ENCODE measurements around the gene EPC1.
"Not testable (repeated sequence)": the region's sequence is repeated elsewhere in the genome, so short reads cannot be mapped to it uniquely, and the experiment has no call there.

EPC1 gene

GRCh38 chr10:32346551-32347362 lies at the start of gene EPC1:
Gene EPC1, minus strand, starts transcription at chr10:32347158. Its CDS starts 243 bp downstream, at chr10:32346915.
- ATAC-seq (replicated peaks; ENCODE audit: extremely low read depth, poor library complexity, severe bottlenecking), result peak; percentile 81
- peak; percentile 81 to 84 for DNase-seq (ENCODE audit: low spot score in 2 of 2)

GRCh38 chr10:32393911-32394310 lies 47.0 kb upstream of the EPC1 start:
- H3K9me3 Mint-ChIP-seq, result no peaks in the 10 kb centered on the region
- DNase-seq (ENCODE audit: low spot score in 2 of 2), result no peak
- peaks cover 9% of the 10 kb centered on the region for H3K27me3 Mint-ChIP-seq
- no peak for ATAC-seq (replicated peaks; ENCODE audit: extremely low read depth, poor library complexity, severe bottlenecking)
- no peak overlapping the region for H3K4me3 Mint-ChIP-seq
- no peaks in the 10 kb centered on the region for H3K4me1 Mint-ChIP-seq
- no peak overlapping the region for H3K27ac Mint-ChIP-seq (ENCODE audit: low read depth)
- H3K36me3 Mint-ChIP-seq (ENCODE audit: insufficient read depth), result no peaks in the 10 kb centered on the region

More at GRCh38 chr10:32346551-32347362, at the start of gene EPC1:
- Mint-ChIP-seq H3K27ac (ENCODE audit: low read depth) (peak within 1 kb of the TSS; percentile 95), H3K4me1 (peaks cover 54% of the 10 kb centered on the region), H3K9me3 (no peaks in the 10 kb centered on the region), H3K27me3 (no peaks in the 10 kb centered on the region), H3K36me3 (ENCODE audit: insufficient read depth) (peaks cover 39% of the 10 kb centered on the region), H3K4me3 (peak within 1 kb of the TSS; percentile 92)

- not testable (repeated sequence) for H3K27me3 Mint-ChIP-seq; H3K36me3 Mint-ChIP-seq (ENCODE audit: insufficient read depth); H3K9me3 Mint-ChIP-seq; H3K4me3 Mint-ChIP-seq; H3K4me1 Mint-ChIP-seq; H3K27ac Mint-ChIP-seq (ENCODE audit: low read depth); ATAC-seq (replicated peaks; ENCODE audit: extremely low read depth, poor library complexity, severe bottlenecking); DNase-seq (ENCODE audit: low spot score in 2 of 2)
Measured at GRCh38 chr10:32392284-32392683, 45.3 kb upstream of the EPC1 start.

- no peak overlapping the region for H3K27ac Mint-ChIP-seq (ENCODE audit: low read depth)
- H3K4me3 Mint-ChIP-seq, result no peak overlapping the region
- no peaks in the 10 kb centered on the region for H3K4me1 Mint-ChIP-seq
- H3K36me3 Mint-ChIP-seq (ENCODE audit: insufficient read depth), result no peaks in the 10 kb centered on the region
- H3K27me3 Mint-ChIP-seq, result peaks cover 4% of the 10 kb centered on the region
- no peak for ATAC-seq (replicated peaks; ENCODE audit: extremely low read depth, poor library complexity, severe bottlenecking)
- DNase-seq (ENCODE audit: low spot score in 2 of 2), result no peak
- H3K9me3 Mint-ChIP-seq, result no peaks in the 10 kb centered on the region
Measured at GRCh38 chr10:32390193-32390592, 43.2 kb upstream of the EPC1 start.

- no peak for DNase-seq (ENCODE audit: low spot score in 2 of 2)
- ATAC-seq (replicated peaks; ENCODE audit: extremely low read depth, poor library complexity, severe bottlenecking), result no peak
- Mint-ChIP-seq H3K9me3 (no peaks in the 10 kb centered on the region), H3K4me1 (no peaks in the 10 kb centered on the region), H3K27me3 (no peaks in the 10 kb centered on the region), H3K27ac (ENCODE audit: low read depth) (no peak overlapping the region), H3K4me3 (no peak overlapping the region), H3K36me3 (ENCODE audit: insufficient read depth) (no peaks in the 10 kb centered on the region)
Measured at GRCh38 chr10:32388258-32389027, 41.5 kb upstream of the EPC1 start.

GRCh38 chr10:32386623-32387260 lies 39.8 kb upstream of the EPC1 start:
- DNase-seq (ENCODE audit: low spot score in 2 of 2) (no peak), ATAC-seq (replicated peaks; ENCODE audit: extremely low read depth, poor library complexity, severe bottlenecking) (no peak)
- no peaks in the 10 kb centered on the region for H3K4me1 Mint-ChIP-seq
- no peaks in the 10 kb centered on the region for H3K36me3 Mint-ChIP-seq (ENCODE audit: insufficient read depth)
- no peak overlapping the region for H3K27ac Mint-ChIP-seq (ENCODE audit: low read depth)
- no peaks in the 10 kb centered on the region for H3K9me3 Mint-ChIP-seq
- no peak overlapping the region for H3K4me3 Mint-ChIP-seq
- no peaks in the 10 kb centered on the region for H3K27me3 Mint-ChIP-seq

- no peaks in the 10 kb centered on the region for H3K27me3 Mint-ChIP-seq
- H3K4me1 Mint-ChIP-seq, result no peaks in the 10 kb centered on the region
- no peak for ATAC-seq (replicated peaks; ENCODE audit: extremely low read depth, poor library complexity, severe bottlenecking)
- H3K36me3 Mint-ChIP-seq (ENCODE audit: insufficient read depth), result no peaks in the 10 kb centered on the region
- no peak overlapping the region for H3K27ac Mint-ChIP-seq (ENCODE audit: low read depth)
- H3K9me3 Mint-ChIP-seq, result no peaks in the 10 kb centered on the region
- no peak overlapping the region for H3K4me3 Mint-ChIP-seq
- DNase-seq (ENCODE audit: low spot score in 2 of 2), result no peak
Measured at GRCh38 chr10:32384171-32384570, 37.2 kb upstream of the EPC1 start.

- DNase-seq (ENCODE audit: low spot score in 2 of 2), result no peak
- Mint-ChIP-seq H3K36me3 (ENCODE audit: insufficient read depth) (no peaks in the 10 kb centered on the region), H3K4me3 (no peak overlapping the region), H3K27ac (ENCODE audit: low read depth) (no peak overlapping the region), H3K27me3 (no peaks in the 10 kb centered on the region), H3K9me3 (no peaks in the 10 kb centered on the region), H3K4me1 (no peaks in the 10 kb centered on the region)
- ATAC-seq (replicated peaks; ENCODE audit: extremely low read depth, poor library complexity, severe bottlenecking), result no peak
Measured at GRCh38 chr10:32381165-32381564, 34.2 kb upstream of the EPC1 start.

- no peak overlapping the region for H3K4me3 Mint-ChIP-seq
- ATAC-seq (replicated peaks; ENCODE audit: extremely low read depth, poor library complexity, severe bottlenecking) (no peak), DNase-seq (ENCODE audit: low spot score in 2 of 2) (no peak)
- no peaks in the 10 kb centered on the region for H3K27me3 Mint-ChIP-seq
- no peaks in the 10 kb centered on the region for H3K9me3 Mint-ChIP-seq
- peaks cover 4% of the 10 kb centered on the region for H3K4me1 Mint-ChIP-seq
- H3K36me3 Mint-ChIP-seq (ENCODE audit: insufficient read depth), result peaks cover 1% of the 10 kb centered on the region
- no peak overlapping the region for H3K27ac Mint-ChIP-seq (ENCODE audit: low read depth)
Measured at GRCh38 chr10:32379950-32380551, 33.1 kb upstream of the EPC1 start.

- H3K27ac Mint-ChIP-seq (ENCODE audit: low read depth), result no peak overlapping the region
- no peaks in the 10 kb centered on the region for H3K9me3 Mint-ChIP-seq
- peaks cover 11% of the 10 kb centered on the region for H3K4me1 Mint-ChIP-seq
- H3K27me3 Mint-ChIP-seq, result no peaks in the 10 kb centered on the region
- peak; percentile 53 for ATAC-seq (replicated peaks; ENCODE audit: extremely low read depth, poor library complexity, severe bottlenecking)
- peak in 1 of 2 donors; percentile 17 for DNase-seq (ENCODE audit: low spot score in 2 of 2)
- H3K36me3 Mint-ChIP-seq (ENCODE audit: insufficient read depth), result peaks cover 1% of the 10 kb centered on the region
- no peak overlapping the region for H3K4me3 Mint-ChIP-seq
Measured at GRCh38 chr10:32379318-32379949, 32.5 kb upstream of the EPC1 start.

- ATAC-seq (replicated peaks; ENCODE audit: extremely low read depth, poor library complexity, severe bottlenecking) (peak; percentile 93), DNase-seq (ENCODE audit: low spot score in 2 of 2) (peak; percentile 78 to 89)
- Mint-ChIP-seq H3K36me3 (ENCODE audit: insufficient read depth) (peaks cover 2% of the 10 kb centered on the region), H3K27ac (ENCODE audit: low read depth) (no peak overlapping the region), H3K27me3 (no peaks in the 10 kb centered on the region), H3K4me1 (peaks cover 15% of the 10 kb centered on the region), H3K9me3 (no peaks in the 10 kb centered on the region), H3K4me3 (no peak overlapping the region)
Measured at GRCh38 chr10:32378363-32379317, 31.7 kb upstream of the EPC1 start.
